OCI-LY1 (cell line): Measurements from ENCODE around the gene AKAP11.

Experiments used
- EZH2 ChIP-seq: fragments of 200-600 bp; sonication (generic), shearing (Covaris generic); IDR thresholded peaks from 2 replicates; pipeline ENCODE4 v1.8.0; 2017; ENCODE audit warnings: borderline replicate concordance, mixed run types, mild to moderate bottlenecking, antibody characterized with exemption, low read length, moderate library complexity, mixed read lengths
- TF ChIP-seq, protein P1 (sequence below): fragments of 200-600 bp; sonication (generic), shearing (Covaris generic); IDR thresholded peaks from 2 replicates; pipeline ENCODE4 v1.5.1; 2017; ENCODE audit warnings: mild to moderate bottlenecking, antibody characterized with exemption, low read length, moderate library complexity, mixed read lengths

GRCh38 chr13:42272115-42272803 lies at the start of gene AKAP11:
- TF ChIP-seq, protein P1, sequence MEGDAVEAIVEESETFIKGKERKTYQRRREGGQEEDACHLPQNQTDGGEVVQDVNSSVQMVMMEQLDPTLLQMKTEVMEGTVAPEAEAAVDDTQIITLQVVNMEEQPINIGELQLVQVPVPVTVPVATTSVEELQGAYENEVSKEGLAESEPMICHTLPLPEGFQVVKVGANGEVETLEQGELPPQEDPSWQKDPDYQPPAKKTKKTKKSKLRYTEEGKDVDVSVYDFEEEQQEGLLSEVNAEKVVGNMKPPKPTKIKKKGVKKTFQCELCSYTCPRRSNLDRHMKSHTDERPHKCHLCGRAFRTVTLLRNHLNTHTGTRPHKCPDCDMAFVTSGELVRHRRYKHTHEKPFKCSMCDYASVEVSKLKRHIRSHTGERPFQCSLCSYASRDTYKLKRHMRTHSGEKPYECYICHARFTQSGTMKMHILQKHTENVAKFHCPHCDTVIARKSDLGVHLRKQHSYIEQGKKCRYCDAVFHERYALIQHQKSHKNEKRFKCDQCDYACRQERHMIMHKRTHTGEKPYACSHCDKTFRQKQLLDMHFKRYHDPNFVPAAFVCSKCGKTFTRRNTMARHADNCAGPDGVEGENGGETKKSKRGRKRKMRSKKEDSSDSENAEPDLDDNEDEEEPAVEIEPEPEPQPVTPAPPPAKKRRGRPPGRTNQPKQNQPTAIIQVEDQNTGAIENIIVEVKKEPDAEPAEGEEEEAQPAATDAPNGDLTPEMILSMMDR: no peak
- TF ChIP-seq EZH2: no peak
